ENCODE results near the gene SIL1. TPM values are rescaled to one million over a fixed set of nuclear protein-coding genes. Genes with fewer than 3 reads are reported as not detected.
"Not testable (repeated sequence)": the region's sequence is repeated elsewhere in the genome, so short reads cannot be mapped to it uniquely, and the experiment has no call there.

Gene SIL1
- polyA plus RNA-seq, 3 donors = 51.6 to 53.7 (median 53.2) TPM

DNA sequence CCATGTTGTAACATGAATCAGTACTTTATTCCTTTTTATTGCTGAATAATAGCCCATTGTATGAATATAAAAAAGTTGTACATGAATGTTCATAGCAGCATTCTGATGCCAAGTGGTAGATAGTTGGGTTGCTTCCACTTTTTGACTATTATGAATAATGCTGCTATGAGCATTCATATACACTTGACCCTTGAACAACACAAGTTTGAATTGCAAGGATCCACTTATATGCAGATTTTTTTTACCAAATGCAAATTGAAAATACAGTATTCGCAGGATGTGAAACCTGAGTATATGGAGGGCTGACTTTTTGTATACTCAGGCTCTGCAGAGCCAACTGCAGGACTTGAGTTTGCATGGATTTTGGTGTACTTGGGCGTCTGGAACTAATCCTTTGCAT, 14.7 kb upstream of the SIL1 start:
- no peak for DNase-seq (ENCODE audit: extremely low read depth in 1 of 11, low read depth in 9 of 11, low spot score in 4 of 11)

DNA sequence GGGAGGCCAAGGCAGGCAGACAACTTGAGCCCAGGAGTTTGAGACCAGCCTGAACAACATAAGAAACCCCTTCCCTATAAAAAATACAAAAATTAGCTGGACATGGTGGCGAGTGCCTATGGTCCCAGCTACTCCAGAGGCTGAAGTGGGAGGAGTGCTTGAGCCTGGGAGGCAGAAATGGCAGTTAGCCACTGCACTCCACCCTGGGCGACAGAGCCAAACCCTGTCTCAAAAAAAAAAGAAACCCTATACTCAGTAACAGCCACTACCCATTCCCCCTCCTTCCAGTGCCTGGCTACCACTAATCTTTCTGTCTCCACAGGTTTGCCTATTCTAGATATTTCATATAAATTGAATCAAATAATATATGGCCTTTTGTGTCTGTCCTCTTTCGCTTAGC, 14.3 kb upstream of the SIL1 start:
- no peak for DNase-seq (ENCODE audit: extremely low read depth in 1 of 11, low read depth in 9 of 11, low spot score in 4 of 11)

- DNase-seq (ENCODE audit: extremely low read depth in 1 of 11, low read depth in 9 of 11, low spot score in 4 of 11) = no peak
These were observed 12.4 kb upstream of the SIL1 start for GRCh38 chr5:139210585-139210984.

GRCh38 chr5:139207297-139208000, 9.3 kb upstream of the SIL1 start:
- DNase-seq (ENCODE audit: extremely low read depth in 1 of 11, low read depth in 9 of 11, low spot score in 4 of 11) = no peak

- DNase-seq (ENCODE audit: extremely low read depth in 1 of 11, low read depth in 9 of 11, low spot score in 4 of 11) = no peak
These were observed 7.4 kb upstream of the SIL1 start for GRCh38 chr5:139205586-139205985.

- no peak for DNase-seq (ENCODE audit: extremely low read depth in 1 of 11, low read depth in 9 of 11, low spot score in 4 of 11)
These were observed 7.0 kb upstream of the SIL1 start for GRCh38 chr5:139205124-139205523.

- no peak for DNase-seq (ENCODE audit: extremely low read depth in 1 of 11, low read depth in 9 of 11, low spot score in 4 of 11)
These were observed 6.0 kb upstream of the SIL1 start for GRCh38 chr5:139204196-139204595.

DNA sequence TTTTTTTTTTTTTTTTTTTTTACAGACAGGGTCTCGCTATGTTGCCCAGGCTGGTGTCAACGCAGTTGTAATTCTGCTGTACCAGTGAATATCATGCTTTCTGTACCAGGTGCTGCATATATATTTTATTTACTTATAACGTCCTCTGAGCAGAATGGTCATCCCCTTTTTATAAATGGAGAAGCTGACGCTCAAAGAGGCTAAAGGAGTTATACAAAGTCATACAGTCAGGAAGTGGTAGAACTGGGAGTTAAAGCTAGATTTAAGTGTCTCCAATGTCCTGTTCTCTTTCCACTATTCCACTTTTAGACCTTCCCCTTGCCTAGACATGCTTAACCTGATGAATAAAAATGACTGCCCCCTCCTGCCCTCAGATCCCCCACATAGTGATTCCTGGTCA, 1.2 kb upstream of the SIL1 start:
- DNase-seq (ENCODE audit: extremely low read depth in 1 of 11, low read depth in 9 of 11, low spot score in 4 of 11) = no peak

DNA sequence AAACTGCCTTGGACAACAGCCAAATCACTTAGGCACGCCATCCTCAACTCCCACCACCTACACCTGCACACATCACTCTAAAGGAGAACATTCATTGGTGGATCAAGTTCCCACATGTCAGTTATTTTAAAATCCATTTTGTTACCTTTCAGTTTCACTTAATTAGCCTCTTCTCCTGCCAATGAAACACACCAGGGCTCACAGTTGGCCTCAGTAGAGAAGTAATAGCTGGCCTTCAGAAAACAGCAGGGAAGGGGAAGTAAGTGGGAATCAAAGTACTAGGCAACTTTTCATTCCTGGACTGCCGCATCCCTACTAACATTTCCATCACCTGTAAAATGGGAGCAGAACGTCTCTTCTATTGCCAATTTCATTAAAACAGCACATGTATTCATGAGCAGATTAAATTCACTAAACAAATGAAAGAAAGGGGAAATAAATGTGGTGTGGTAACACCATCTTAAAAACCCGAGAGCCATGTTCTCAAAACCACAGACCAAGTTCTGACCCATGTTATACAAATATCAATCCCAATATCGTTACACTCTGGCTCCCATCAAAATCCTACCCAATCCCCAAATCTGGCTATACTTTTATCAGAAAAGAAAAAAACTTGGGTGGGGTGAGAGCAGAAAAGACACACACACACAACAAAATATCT, 1.7 kb downstream of the SIL1 start:
- no peak for DNase-seq (ENCODE audit: extremely low read depth in 1 of 11, low read depth in 9 of 11, low spot score in 4 of 11)

- DNase-seq (ENCODE audit: extremely low read depth in 1 of 11, low read depth in 9 of 11, low spot score in 4 of 11) = no peak
These were observed 3.7 kb downstream of the SIL1 start for GRCh38 chr5:139194486-139194885.

DNA sequence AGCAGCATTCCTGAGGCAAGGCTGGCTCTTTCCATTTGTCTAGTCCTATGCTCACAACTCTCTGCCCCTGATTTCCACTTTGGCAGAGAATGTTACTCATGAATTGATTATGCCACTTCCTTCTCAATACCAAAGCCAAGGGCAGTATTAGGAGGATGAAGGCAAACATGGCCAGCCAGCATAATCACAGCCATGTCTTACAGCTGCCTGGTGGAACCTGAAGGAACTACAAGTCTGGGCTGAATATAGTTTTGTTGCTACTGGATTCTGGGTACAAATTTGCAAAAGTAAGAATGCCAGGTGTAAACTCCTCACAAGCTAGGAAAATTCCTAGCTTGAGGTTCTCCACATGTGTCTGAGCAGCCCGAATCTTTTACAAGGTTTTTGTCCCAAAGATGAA, 4.2 kb downstream of the SIL1 start:
- DNase-seq (ENCODE audit: extremely low read depth in 1 of 11, low read depth in 9 of 11, low spot score in 4 of 11) = no peak

- not testable (repeated sequence) for DNase-seq (ENCODE audit: extremely low read depth in 1 of 11, low read depth in 9 of 11, low spot score in 4 of 11)
These were observed 5.3 kb downstream of the SIL1 start for GRCh38 chr5:139192906-139193305.

DNA sequence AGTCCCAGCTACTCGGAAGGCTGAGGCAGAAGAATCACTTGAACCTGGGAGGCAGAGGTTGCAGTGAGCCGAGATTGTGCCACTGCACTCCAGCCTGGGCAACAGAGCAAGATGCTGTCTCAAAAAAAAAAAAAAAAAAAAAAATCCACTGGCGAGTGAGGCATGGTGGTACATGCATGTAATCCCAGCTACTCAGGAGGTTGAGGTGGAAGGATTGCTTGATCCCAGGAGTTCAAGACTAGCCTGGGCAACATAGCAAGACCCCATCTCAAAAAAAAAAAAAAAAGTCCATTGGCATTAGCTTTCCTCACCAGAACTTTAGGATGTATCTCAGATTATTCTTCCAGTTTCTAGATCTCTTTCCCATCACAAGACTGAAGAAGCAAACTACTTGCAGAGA, 6.2 kb downstream of the SIL1 start:
- not testable (repeated sequence) for DNase-seq (ENCODE audit: extremely low read depth in 1 of 11, low read depth in 9 of 11, low spot score in 4 of 11)

GRCh38 chr5:139190125-139190524, 8.0 kb downstream of the SIL1 start:
- no peak for DNase-seq (ENCODE audit: extremely low read depth in 1 of 11, low read depth in 9 of 11, low spot score in 4 of 11)

- no peak for DNase-seq (ENCODE audit: extremely low read depth in 1 of 11, low read depth in 9 of 11, low spot score in 4 of 11)
These were observed 9.5 kb downstream of the SIL1 start for GRCh38 chr5:139188558-139189270.

DNA sequence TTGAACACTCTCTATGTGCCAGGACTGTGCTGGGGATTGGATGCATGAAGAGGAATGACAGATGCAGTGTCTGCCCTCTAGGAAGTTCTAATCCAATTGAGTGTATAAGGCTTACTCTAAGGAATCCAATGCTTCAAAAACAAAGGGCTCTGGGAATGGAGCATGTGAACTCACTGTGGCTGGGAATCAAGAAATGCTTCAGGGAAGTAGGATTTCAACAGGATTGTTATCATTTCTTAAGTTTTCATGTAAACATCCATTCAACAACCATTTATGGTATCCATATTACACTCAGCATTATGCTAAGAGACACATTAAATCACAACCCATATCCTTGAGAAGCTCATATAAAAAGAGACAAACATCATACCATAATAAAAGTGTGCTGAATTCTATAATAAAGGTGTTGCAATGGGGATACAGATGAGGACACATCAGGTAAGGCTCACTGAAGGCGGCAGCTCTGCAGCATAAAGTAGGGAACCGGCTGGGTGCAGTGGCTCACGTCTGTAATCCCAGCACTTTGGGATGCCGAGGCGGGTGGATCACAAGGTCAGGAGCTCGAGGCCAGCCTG, 11.3 kb downstream of the SIL1 start:
- no peak for DNase-seq (ENCODE audit: extremely low read depth in 1 of 11, low read depth in 9 of 11, low spot score in 4 of 11)

DNA sequence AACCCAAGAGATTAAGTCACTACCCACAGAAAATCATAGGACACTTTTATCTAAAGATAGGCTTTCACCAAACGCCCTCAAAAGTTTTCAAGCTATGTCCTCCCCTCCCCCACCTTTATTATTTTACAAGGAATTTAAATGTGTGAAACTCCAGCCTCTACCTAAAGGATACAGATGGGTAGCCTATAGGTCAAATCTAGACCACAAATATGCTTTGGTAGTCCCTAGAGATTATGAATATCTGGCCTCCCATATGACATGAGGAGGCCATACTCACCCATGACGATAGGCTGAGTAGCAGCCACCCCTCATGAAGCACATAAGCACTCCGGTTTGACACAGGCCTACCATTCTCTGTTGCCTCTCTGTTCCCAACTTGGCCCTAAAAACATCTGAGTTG, 11.9 kb downstream of the SIL1 start:
- no peak for DNase-seq (ENCODE audit: extremely low read depth in 1 of 11, low read depth in 9 of 11, low spot score in 4 of 11)

DNA sequence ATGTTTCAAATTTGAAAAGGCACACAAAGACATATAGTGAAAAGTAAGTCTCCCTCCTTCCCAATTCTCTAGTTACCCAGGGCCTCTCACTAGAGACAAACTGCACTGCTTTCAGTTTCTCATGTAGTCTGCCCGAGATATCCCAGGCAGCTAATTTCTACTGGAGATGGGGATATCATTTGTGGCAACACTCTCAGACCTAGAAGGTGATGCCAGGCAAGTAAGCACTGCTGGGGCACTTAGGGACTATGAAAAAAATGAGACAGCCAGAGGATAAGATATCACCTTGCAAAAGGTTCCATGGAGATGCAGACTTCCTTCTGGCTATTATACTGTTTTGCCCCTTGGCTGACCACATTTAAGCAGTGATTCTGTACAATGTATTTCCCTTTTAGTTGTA, 12.6 kb downstream of the SIL1 start:
- no peak for DNase-seq (ENCODE audit: extremely low read depth in 1 of 11, low read depth in 9 of 11, low spot score in 4 of 11)

GRCh38 chr5:139183502-139183901, 14.7 kb downstream of the SIL1 start:
- DNase-seq (ENCODE audit: extremely low read depth in 1 of 11, low read depth in 9 of 11, low spot score in 4 of 11) = no peak
